Psoas muscle (tissue), 8 donors: ENCODE results near the gene PCED1B. TPM values are rescaled to one million over a fixed set of nuclear protein-coding genes. Genes with fewer than 3 reads are reported as not detected.

Experiments used
- ATAC-seq, 4 donors: fragments of 200-7000 bp; cut with Tn5 transposase; one replicate each; pipeline ENCODE4 v1.9.1; 2020; ENCODE audit warnings: moderate library complexity in 3 of 4, mild to moderate bottlenecking in 2 of 4
- DNase-seq, 2 donors: peaks; one replicate each; pipeline ENCODE4 v3.0.0-alpha.2; 2020
- H3K27ac ChIP-seq: fragments of 200-600 bp; one replicate; pipeline ENCODE4 v1.8.0; 2022
- H3K27me3 ChIP-seq, 3 donors: fragments of 200-600 bp in 1 of 3; one replicate each; pipeline versions ENCODE4 v1.6.1 to v1.8.0; 2013 to 2022; ENCODE audit warnings: low read length in 2 of 3, mild to moderate bottlenecking in 2 of 3, moderate library complexity in 1 of 3; ENCODE audit not compliant: insufficient read depth in 3 of 3
- H3K36me3 ChIP-seq, 2 donors: fragments of 200-600 bp in 1 of 2; one replicate each; pipeline versions ENCODE4 v1.6.1 to v1.8.0; 2013 to 2022; ENCODE audit warnings: low read depth in 1 of 2, mild to moderate bottlenecking in 1 of 2, moderate library complexity in 1 of 2; ENCODE audit not compliant: insufficient read depth in 1 of 2
- H3K4me1 ChIP-seq: fragments of 200-600 bp; one replicate; pipeline ENCODE4 v1.8.0; 2022
- H3K4me3 ChIP-seq: fragments of 200-600 bp; one replicate; pipeline ENCODE4 v1.8.0; 2022; ENCODE audit warnings: mild to moderate bottlenecking
- H3K9me3 ChIP-seq: fragments of 200-600 bp; one replicate; pipeline ENCODE4 v1.8.0; 2022
- WGBS, 3 donors: extraction: QIAGEN DNeasy Blood & Tissue Kit; methylation state at CpG; one replicate each; pipeline versions ENCODE4 v1.1.6 to v1.1.7; 2013; 5-methylcytosine and 5-hydroxymethylcytosine counted together
- intact Hi-C, 2 donors: fragments of 100-400 bp; cut with DNase I; formaldehyde crosslinking; loops; one replicate each; pipeline versions ENCODE4 v1.11.0 to v1.14.2; 2022
- polyA plus RNA-seq, 3 donors: library from polyadenylated mRNA; stranded (reverse); fragments of 200-250 nt; gene quantifications; one replicate each; pipeline ENCODE4 v1.2.3, GENCODE V29; 2013
- total RNA-seq, 4 donors: library from RNA; stranded (reverse); fragmentation: NEBNext Ultra II Directional in 2 of 4; extraction: Animal tissue kit (Norgen Biotek cat#: 25700) in 2 of 4; gene quantifications; one replicate each; pipeline versions ENCODE4 v1.2.1 to v1.2.4, GENCODE V29; 2021 to 2023
- TF ChIP-seq, protein P1 (sequence below): fragments of 200-600 bp; IDR thresholded peaks from one replicate; pipeline ENCODE4 v1.8.0; 2022; ENCODE audit warnings: antibody characterized with exemption
- donor health status: healthy with polysubstance abuse.
- donor health status: DM: no; HTN: no; CAD: no; lungs with moderate emphysema.
- donor health status: Bipolar disorder and iron deficiency.
- donor health status: healthy.
- donor health status: DM: yes; HTN: yes; CAD: no.
- donor health status: DM: no; HTN: no; CAD: no.
- donor health status: DM: no; HTN: no; CAD: no.
- donor health status: DM: yes; HTN: yes; CAD: no.

The PCED1B gene
- total and polyA plus RNA-seq, 7 donors: 0.18 to 1.2 (median 0.38) TPM

DNA sequence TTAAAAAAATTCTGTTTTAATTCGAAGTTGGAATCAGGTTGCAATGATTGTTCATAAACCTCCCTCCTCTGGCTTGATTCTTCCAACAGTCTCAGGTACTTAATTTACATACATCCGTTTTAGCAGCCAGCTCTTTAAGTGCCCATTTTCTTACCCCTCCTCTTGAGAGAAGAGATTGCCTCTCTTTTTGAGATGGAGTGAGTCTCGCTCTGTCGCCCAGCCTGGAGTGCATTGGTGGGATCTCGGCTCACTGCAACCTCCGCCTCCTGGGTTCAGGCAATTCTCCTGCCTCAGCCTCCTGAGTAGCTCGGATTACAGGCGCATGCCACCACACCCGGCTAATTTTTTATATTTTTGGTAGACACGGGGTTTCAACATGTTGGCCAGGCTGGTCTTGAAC, 146.8 kb downstream of the PCED1B start:
- no peaks in the 10 kb centered on the region for H3K27me3 ChIP-seq
- ATAC-seq (no peak), DNase-seq (no peak)
- no peak overlapping the region for H3K4me3 ChIP-seq
- H3K9me3 ChIP-seq: no peaks in the 10 kb centered on the region
- WGBS, 3 donors: 83 to 92% (median 88%) methylated on average over 10 of the region's 10 CpGs
- intact Hi-C loops: no loop called here
- TF ChIP-seq, protein P1, sequence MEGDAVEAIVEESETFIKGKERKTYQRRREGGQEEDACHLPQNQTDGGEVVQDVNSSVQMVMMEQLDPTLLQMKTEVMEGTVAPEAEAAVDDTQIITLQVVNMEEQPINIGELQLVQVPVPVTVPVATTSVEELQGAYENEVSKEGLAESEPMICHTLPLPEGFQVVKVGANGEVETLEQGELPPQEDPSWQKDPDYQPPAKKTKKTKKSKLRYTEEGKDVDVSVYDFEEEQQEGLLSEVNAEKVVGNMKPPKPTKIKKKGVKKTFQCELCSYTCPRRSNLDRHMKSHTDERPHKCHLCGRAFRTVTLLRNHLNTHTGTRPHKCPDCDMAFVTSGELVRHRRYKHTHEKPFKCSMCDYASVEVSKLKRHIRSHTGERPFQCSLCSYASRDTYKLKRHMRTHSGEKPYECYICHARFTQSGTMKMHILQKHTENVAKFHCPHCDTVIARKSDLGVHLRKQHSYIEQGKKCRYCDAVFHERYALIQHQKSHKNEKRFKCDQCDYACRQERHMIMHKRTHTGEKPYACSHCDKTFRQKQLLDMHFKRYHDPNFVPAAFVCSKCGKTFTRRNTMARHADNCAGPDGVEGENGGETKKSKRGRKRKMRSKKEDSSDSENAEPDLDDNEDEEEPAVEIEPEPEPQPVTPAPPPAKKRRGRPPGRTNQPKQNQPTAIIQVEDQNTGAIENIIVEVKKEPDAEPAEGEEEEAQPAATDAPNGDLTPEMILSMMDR: no peak
- H3K27ac ChIP-seq: no peak overlapping the region
- no peaks in the 10 kb centered on the region for H3K4me1 ChIP-seq
- H3K36me3 ChIP-seq: no peaks in the 10 kb centered on the region

DNA sequence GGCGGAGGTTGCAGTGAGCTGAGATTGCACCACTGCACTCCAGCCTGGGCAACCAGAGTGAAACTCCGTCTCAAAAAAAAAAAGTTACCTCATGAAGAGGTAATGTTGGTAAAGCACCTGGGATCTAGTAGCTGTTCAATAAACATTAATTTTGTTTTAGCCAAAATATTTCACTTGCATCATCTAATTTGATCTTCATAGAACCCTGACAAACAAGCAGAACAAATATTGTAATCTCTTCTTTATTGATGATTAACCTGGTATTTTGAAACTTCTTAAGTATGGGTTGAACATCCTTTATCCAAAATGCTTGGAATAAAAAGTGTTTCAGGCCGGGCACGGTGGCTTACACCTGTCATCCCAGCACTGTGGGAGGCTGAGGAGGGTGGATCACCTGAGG, 149.4 kb downstream of the PCED1B start:
- intact Hi-C loops: no loop called here
- ATAC-seq: no peak

DNA sequence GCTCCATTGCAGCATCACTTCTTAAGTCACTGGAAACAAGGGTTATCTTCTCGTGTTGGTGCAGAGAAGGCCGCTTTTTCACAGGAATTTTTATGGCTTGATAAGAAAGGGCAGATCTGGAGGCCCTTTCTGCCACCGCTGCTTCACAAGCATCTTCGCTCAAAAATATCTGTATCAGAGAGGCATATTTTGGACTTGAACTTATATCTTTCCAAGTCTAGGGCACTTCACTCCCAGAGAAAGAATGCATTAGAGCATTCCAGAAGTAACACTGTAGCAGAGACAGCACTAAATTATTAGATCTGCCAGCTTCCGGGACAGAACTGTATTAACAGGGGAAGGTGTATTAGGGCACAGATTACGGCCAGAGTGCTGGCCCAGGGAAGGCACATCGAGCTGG, 152.0 kb downstream of the PCED1B start:
- WGBS, 3 donors: 70 to 74% (median 74%) methylated on average over 7 of the region's 7 CpGs
- H3K9me3 ChIP-seq: no peaks in the 10 kb centered on the region
- intact Hi-C loops: no loop called here
- no peak for DNase-seq
- no peaks in the 10 kb centered on the region for H3K4me1 ChIP-seq
- no peak overlapping the region for H3K4me3 ChIP-seq
- ATAC-seq: no peak
- no peak overlapping the region for H3K27ac ChIP-seq
- no peaks in the 10 kb centered on the region for H3K27me3 ChIP-seq
- no peaks in the 10 kb centered on the region for H3K36me3 ChIP-seq
- TF ChIP-seq, protein P1: no peak

More for the DNA sequence above, 149.4 kb downstream of the PCED1B start:
- DNase-seq: no peak
- no peak overlapping the region for H3K4me3 ChIP-seq
- H3K9me3 ChIP-seq: no peaks in the 10 kb centered on the region
- no peaks in the 10 kb centered on the region for H3K4me1 ChIP-seq
- WGBS, 3 donors: 90 to 94% (median 91%) methylated on average over 4 of the region's 4 CpGs
- no peaks in the 10 kb centered on the region for H3K36me3 ChIP-seq
- no peak overlapping the region for H3K27ac ChIP-seq
- TF ChIP-seq, protein P1: no peak
- no peaks in the 10 kb centered on the region for H3K27me3 ChIP-seq

DNA sequence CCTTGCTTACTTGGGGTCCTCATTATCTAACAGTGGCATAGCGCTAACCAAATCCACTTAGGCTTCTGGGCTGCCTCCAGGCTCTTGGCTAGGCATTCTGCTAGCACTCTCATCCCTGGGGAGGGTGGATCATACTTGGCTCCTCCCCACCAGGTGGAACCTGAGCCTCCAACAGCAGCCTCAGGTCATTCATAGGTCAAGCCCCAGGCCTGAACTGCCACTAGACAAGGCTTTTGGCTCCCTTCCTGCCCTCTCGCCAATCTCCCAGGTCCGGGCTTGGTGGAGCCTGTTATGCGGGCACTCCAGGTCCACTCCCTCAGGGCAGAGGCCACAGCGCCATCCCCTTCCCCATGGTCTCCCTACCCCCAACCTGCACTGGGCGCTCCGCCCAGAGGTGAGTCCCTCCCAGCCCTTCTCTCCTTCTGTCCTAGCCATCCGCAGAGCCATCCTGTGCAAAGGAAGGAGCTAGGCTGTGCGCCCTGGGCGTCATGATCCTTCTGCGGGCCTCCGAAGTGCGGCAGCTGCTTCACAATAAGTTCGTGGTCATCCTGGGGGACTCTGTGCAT, 155.2 kb downstream of the PCED1B start:
- TF ChIP-seq, protein P1: no peak
- Histone ChIP-seq H3K4me1 (no peaks in the 10 kb centered on the region), H3K9me3 (no peaks in the 10 kb centered on the region), H3K36me3 (no peaks in the 10 kb centered on the region), H3K4me3 (no peak overlapping the region), H3K27me3 (no peaks in the 10 kb centered on the region), H3K27ac (no peak overlapping the region)
- no peak for DNase-seq
- WGBS, 3 donors: 93 to 95% (median 94%) methylated on average over 14 of the region's 14 CpGs
- intact Hi-C loops: no loop called here
- no peak for ATAC-seq
